Measurements from ENCODE around the gene SVIL.

- no peak for TF ChIP-seq CTCF (IDR thresholded peaks at IDR 0.05)
- TF ChIP-seq POLR2A (IDR thresholded peaks at IDR 0.05): no peak
Observed at GRCh38 chr10:29671968-29672367, 37.2 kb upstream of the SVIL start.
